Neutrophil (primary cell): ENCODE measurements around the gene PLA2R1.

ENCODE experiments used
- H3K27ac ChIP-seq: fragments of 200-600 bp; sonication (generic); 2 replicates; pipeline ENCODE4 v1.5.1; 2016; ENCODE audit warnings: mild to moderate bottlenecking, moderate library complexity
- H3K27me3 ChIP-seq: fragments of 200-600 bp; sonication (generic); 2 replicates; pipeline ENCODE4 v1.6.0; 2016; ENCODE audit warnings: mild to moderate bottlenecking
- H3K36me3 ChIP-seq: fragments of 200-600 bp; sonication (generic); 2 replicates; pipeline ENCODE4 v1.5.1; 2017
- H3K4me1 ChIP-seq, 2 experiments: fragments of 200-600 bp in 1 of 2; sonication (generic) in 1 of 2; 1 replicate in 1 of 2; 2 replicates in 1 of 2; pipeline versions ENCODE4 v1.5.1 to v1.6.1; 2013 to 2016; ENCODE audit warnings: low read depth in 1 of 2, low read length in 1 of 2, mild to moderate bottlenecking in 1 of 2, moderate library complexity in 1 of 2; ENCODE audit not compliant: control insufficient read depth in 1 of 2, insufficient read depth in 1 of 2
- H3K4me3 ChIP-seq, 2 experiments: fragments of 200-600 bp in 1 of 2; sonication (generic) in 1 of 2; 1 replicate in 1 of 2; 2 replicates in 1 of 2; pipeline ENCODE4 v1.5.1; 2013 to 2016; ENCODE audit warnings: low read depth in 1 of 2, low read length in 1 of 2, mild to moderate bottlenecking in 1 of 2, moderate library complexity in 1 of 2
- H3K9me3 ChIP-seq: fragments of 200-600 bp; sonication (generic); 2 replicates; pipeline ENCODE4 v1.5.1; 2016
- TF ChIP-seq, protein P1 (sequence below): fragments of 200-600 bp; sonication (generic); IDR thresholded peaks from 2 replicates; pipeline ENCODE4 v1.5.1; 2016; ENCODE audit warnings: antibody characterized with exemption

The PLA2R1 gene

GRCh38 chr2:159905926-159906714 is 156.3 kb downstream of the PLA2R1 start:
- TF ChIP-seq, protein P1, sequence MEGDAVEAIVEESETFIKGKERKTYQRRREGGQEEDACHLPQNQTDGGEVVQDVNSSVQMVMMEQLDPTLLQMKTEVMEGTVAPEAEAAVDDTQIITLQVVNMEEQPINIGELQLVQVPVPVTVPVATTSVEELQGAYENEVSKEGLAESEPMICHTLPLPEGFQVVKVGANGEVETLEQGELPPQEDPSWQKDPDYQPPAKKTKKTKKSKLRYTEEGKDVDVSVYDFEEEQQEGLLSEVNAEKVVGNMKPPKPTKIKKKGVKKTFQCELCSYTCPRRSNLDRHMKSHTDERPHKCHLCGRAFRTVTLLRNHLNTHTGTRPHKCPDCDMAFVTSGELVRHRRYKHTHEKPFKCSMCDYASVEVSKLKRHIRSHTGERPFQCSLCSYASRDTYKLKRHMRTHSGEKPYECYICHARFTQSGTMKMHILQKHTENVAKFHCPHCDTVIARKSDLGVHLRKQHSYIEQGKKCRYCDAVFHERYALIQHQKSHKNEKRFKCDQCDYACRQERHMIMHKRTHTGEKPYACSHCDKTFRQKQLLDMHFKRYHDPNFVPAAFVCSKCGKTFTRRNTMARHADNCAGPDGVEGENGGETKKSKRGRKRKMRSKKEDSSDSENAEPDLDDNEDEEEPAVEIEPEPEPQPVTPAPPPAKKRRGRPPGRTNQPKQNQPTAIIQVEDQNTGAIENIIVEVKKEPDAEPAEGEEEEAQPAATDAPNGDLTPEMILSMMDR = no peak

DNA sequence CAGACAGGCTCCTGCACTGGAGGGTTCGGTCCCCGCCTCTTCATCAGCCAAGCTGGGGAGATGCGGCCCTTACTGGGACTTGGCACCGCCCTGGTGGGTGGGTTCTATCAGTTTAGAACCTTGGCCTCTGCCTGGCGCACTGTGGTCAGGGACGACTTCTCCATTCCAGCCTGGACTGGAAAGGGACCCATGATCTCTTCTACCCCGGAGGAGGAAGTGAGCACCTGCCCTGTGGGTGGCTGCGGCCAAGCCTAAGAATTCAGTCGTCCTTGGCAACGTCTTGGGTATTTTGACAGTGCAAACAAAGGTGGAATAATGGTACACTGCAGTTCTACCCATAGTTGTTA is 157.5 kb downstream of the PLA2R1 start:
- H3K9me3 ChIP-seq = no peaks in the 10 kb centered on the region
- H3K27me3 ChIP-seq = no peaks in the 10 kb centered on the region
- no peaks in the 10 kb centered on the region for H3K36me3 ChIP-seq
- H3K4me1 ChIP-seq = peaks cover 31 to 34% of the 10 kb centered on the region in 2 experiments
- H3K27ac ChIP-seq = peak overlapping the region; percentile 94
- TF ChIP-seq, protein P1 = no peak
- H3K4me3 ChIP-seq = peak overlapping the region; percentile 71 to 94

More at GRCh38 chr2:159905926-159906714, 156.3 kb downstream of the PLA2R1 start:
- Histone ChIP-seq H3K27me3 (no peaks in the 10 kb centered on the region), H3K36me3 (no peaks in the 10 kb centered on the region), H3K4me3 (no peak overlapping the region), H3K4me1 (peaks cover 24 to 28% of the 10 kb centered on the region in 2 experiments), H3K27ac (peak overlapping the region; percentile 94), H3K9me3 (no peaks in the 10 kb centered on the region)

GRCh38 chr2:159904127-159904958 is 158.1 kb downstream of the PLA2R1 start, which contains the start of gene LY75:
Gene LY75 (minus strand): TSS chr2:159904756.
- peak within 1 kb of the TSS; percentile 94 for H3K27ac ChIP-seq
- no peaks in the 10 kb centered on the region for H3K27me3 ChIP-seq
- H3K4me3 ChIP-seq = peak within 1 kb of the TSS; percentile 71 to 94
- no peaks in the 10 kb centered on the region for H3K36me3 ChIP-seq
- TF ChIP-seq, protein P1 = peak; percentile 33
- peaks cover 37 to 39% of the 10 kb centered on the region in 2 experiments for H3K4me1 ChIP-seq
- no peaks in the 10 kb centered on the region for H3K9me3 ChIP-seq

DNA sequence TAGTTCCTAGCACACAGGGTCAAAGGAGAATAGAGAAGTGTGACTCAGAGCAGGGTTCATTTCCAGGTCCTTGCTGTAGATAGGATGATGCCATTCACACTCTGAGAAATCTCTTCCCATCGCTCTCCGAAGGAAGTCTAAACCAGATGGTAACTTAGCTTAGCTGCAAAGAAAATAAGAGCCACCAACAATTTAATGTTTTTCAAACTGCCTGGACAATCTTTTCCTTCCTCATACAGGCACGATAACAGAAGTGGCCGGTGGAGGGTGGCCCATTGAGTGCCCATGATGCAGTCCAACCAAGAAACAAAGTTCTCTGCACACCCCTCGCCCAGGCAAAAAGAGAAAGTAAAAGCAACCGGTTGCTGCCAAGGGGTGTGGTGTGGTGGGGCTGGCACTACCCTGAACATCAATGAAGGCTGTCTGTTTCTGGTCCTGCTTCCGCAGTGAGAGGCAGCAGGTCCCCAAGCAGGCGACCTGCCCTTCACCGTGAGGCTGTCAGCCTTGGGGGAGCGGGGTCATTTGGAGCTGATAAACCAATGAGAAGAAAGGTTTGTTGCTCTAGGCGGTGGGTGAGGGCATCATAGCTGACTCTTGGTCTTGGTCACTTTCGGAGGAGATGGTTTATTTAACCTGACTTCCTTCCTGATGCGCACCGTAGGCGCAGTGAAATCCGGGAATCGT is 158.8 kb downstream of the PLA2R1 start:
- Histone ChIP-seq H3K4me3 (peak overlapping the region; percentile 71 to 94), H3K27ac (peak overlapping the region; percentile 94), H3K4me1 (peaks cover 38 to 39% of the 10 kb centered on the region in 2 experiments), H3K9me3 (no peaks in the 10 kb centered on the region), H3K27me3 (no peaks in the 10 kb centered on the region), H3K36me3 (peaks cover 4% of the 10 kb centered on the region)
- TF ChIP-seq, protein P1 = no peak

DNA sequence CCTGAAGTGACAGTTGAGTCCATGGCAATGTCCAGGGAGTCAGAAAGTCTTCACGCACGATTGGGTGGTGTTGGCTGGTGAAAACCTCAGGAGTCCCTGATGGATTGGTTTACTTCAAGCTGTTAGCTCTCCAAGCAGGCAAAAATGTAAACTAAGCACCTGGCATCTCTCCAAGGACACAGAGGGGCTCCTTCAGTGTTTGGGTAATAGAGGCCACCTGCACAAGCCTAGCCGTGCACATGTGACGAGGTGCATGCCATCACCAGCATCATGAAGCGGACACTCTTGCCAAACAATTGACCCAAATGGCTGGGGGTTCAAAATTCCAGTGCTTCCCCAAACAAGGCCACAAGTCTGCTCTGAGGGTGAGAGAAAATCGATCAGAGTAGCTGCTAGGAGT is 159.7 kb downstream of the PLA2R1 start:
- Histone ChIP-seq H3K27ac (peak overlapping the region; percentile 94), H3K27me3 (no peaks in the 10 kb centered on the region), H3K4me1 (peaks cover 38 to 39% of the 10 kb centered on the region in 2 experiments), H3K4me3 (peak overlapping the region in 1 of 2 experiments; percentile 71), H3K36me3 (peaks cover 7% of the 10 kb centered on the region), H3K9me3 (no peaks in the 10 kb centered on the region)
- TF ChIP-seq, protein P1 = no peak
